GM21528 (cell line): ENCODE data around the gene EFTUD2.

ENCODE experiments used
- ATAC-seq: cut with Tn5 transposase; IDR thresholded peaks from one replicate; pipeline ENCODE4 v1.9.1; 2021; ENCODE audit warnings: mild to moderate bottlenecking, moderate library complexity; ENCODE audit not compliant: unreplicated experiment, low FRiP score

EFTUD2 gene

DNA sequence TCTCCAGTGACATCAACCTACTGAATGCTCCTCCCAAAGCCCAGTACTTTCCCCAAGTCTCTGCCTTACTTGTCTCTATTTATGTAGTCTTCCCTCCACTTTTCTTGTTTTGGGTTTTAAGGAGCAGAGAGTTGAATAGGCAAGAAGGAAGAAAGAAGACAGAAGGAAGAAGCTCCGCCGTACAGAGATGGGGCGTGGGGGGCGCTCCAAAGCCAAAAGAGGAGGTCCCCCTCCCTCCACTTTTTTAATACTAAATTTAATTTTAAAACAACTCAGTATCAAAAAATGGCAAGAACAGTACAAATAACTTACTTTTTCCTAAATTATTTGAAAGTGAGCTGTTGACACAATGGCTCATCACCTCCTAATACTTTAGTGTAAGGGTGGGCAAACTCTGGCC is 4.6 kb downstream of the EFTUD2 start:
- no peak for ATAC-seq

DNA sequence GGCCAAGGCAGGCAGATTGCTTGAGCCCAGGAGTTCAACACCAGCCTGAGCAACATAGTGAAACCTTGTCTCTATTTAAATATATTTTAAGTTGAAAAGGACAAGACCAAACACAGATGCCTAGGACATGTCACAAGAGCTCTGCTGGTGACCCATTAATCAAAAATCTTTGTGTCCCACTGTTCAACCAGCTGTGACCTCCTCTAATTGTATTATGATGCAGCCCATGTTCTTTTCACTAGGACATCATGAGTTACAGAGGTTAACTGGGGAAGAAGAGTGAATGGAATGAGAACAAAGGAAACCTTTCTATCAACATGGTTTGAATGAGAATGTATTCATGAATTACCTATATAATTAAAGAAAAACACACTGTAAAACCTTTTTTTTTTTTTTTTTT is 7.0 kb downstream of the EFTUD2 start:
- ATAC-seq, result no peak

DNA sequence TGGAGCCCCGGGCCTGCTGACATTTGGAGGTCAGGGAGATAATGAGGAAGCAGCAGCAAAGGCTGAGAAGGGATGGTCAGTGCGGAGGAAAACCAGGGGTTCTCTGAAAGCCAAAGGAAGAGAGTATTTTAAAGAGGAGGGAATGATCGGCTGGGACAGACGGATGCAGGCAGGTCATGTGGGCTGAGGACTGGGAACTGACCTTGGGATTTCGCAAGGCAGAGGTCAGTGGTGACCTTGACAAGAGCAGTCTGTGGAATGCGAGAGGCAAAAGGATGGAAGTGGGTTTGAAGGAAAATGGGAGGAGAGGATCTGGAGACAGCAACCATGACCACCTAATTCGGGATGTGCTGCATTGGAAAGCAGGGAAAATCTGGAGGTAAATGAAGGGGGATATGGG is 10.2 kb downstream of the EFTUD2 start:
- no peak for ATAC-seq

DNA sequence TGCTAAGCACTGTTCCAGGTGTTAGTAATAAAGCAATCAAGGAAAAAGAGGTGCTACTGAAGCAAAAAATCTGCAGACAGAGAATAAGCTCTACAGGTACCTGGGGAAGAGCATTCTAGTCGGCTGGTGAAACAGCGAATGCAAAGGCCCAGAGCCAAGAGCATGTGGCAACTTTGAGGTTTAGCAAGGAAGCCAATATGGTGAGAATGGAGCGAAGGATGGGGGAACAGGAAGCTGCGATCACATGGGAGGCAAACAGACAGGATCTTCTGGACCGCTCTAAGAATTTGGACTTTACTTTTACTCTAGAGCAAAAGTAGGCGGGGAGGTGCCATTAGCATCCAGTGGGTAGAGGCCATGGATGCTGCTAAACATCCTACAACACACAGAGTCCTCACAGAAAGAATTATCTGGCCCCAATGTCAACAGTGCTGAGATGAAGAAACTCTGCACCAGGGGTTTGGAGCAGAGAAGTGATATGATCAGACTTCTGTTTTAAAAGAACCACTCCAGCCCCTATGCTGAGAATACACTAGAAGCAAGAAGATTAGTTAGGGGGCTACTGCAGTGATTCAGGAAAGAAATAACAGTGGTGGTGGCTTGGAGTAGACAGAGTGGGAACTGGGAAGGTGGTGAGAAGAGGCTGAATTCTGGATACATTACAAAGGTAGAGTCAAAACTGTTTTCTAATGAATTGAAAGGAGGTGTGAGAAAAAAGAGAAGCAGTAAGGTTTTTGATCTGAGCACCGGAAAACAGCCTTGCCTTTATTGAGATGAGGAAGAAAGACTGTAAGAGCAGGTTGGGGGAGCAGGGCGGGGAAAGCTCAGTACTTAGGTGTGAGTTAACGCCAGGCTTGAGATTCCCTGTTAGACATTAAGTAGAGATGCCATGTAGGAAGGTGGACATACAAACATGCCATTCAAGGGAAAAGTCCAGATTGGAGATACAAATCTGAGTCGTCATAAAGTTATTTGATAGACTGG is 11.0 kb downstream of the EFTUD2 start:
- no peak for ATAC-seq

DNA sequence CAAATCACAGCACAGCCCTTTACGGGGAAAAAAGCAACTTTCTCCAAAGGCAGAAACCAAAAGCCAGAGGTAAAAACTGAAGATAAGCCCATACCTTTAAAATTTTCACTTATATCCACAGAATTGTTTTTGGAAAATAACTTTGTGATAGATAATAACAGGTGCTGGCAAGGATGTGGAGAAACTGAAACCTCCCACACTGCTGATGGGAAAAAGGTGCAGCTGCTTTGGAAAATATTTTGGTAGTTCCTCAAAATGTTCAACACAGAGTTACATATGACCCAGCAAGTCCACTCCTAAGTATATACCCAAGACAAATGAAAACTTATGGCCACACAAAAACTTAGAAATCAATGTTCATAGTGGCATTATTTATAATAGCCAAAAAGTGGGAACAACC is 12.2 kb downstream of the EFTUD2 start:
- no peak for ATAC-seq

DNA sequence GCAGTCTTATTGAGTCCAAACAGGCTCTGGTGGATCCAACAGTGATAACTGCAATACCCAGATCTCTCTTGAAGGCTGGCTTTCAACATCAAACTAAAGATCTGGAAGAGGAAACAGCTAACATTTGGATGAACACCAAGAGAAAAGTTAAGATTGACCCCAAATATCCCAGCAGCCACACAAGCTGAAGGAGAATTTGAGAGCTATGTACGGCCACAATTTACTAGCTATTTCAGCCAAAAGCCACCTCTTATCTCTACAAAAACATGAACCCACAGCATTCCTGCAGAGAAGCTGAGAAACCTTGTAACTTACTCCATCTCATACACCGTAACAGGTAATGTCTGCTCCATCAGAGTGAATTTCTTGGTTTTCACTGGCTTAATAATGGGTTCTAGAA is 14.3 kb downstream of the EFTUD2 start:
- ATAC-seq, result no peak

DNA sequence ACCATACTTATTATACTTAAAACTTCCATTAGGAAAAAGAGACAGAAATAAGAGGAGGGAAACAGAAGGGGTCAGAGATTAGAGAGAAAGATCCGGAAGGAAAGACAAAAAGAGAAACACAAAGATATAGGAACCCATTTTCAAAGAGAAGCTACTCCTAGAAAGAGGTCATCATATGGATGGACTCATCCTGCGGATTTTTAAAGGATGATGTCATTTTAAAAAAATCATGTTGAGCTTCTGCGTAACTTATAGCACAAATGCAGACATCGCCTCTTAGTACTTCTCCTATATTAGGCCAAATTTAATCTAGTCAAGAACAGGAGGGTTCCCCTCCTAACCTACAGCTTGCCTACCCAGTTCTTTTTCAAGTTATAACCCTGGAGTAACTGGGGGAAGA is 18.1 kb downstream of the EFTUD2 start:
- ATAC-seq, result no peak

DNA sequence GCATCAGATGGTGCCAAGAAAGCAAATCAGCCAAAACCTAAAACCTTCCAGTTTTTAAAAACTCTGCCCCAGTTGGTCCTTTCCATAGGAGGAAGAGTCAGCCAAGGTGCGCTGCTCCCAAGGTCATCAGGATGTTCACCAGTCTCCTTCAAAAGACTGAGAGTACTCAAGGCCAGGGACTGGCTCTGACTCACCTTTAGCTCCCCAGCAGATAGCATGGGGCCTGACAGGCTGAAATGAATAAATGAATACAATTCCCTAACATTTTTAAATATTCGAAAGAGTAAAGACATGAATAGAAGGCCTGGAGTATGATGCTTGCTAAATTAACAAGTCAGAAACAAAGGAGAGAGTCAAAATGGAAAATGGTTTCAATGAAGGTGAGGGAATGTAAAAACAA is 19.2 kb downstream of the EFTUD2 start:
- no peak for ATAC-seq

DNA sequence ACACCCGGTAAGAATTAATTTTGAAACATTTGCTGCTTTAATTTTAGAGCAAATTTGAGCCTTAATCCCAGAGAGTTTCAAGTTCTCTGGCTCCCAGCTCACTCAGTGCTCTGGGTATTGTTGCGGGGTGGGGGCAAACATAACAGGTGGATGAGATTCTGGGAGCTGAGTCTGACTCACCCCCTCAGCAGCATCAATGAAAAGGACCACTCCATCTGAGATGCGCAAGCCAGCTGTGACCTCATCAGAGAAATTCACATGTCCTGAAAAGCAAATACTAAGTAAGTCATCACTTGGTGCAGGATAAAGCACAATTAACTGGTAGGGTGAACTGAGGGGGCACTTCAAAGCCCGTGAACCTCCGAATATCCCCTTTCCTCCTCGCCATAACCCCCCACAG is 19.9 kb downstream of the EFTUD2 start:
- no peak for ATAC-seq

DNA sequence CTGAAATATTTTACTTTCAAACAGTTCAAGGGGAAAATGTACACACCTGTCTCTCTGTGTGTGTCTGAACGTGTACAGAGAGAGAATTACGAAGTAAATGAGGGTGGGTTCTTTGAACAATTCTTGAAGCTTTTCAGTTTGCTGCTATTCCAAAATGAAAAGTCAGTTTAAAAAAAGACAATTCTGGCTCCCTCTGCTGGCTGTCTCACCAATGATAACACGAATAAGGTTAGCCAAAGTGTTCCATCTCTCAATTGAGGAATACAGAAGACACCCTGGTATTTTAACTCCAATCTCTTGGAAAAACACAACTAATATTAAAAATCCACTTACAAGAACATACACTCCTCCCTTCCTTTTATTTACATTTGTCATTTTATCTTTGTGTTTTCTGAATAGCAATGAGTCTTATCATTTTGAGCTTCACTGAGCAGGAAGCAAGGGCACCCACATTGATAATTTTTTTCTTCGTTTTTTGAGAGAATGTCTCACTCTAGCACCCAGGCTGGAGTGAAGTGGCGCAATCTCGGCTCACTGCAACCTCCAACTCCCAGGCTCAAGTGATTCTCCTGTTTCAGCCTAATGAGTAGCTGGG is 20.5 kb downstream of the EFTUD2 start:
- ATAC-seq, result no peak

DNA sequence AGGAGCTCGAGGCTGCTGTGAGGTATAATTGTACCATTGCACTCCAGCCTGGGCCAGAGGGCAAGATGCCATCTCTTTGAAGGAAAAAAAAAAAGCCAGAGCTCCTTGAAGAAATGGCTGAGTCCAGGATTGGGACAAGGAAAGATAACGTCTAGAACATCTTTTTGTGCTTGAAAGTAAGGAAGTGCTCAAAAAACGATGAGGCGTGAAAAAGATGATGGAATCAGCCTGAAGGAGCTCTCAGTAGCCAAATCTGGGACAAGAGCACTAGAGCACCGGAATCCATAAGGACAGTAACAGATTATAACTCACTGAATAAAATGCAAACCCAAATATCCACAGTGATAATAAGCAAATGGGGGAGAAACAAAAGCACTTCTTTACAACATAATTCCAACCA is 22.1 kb downstream of the EFTUD2 start:
- ATAC-seq, result no peak

DNA sequence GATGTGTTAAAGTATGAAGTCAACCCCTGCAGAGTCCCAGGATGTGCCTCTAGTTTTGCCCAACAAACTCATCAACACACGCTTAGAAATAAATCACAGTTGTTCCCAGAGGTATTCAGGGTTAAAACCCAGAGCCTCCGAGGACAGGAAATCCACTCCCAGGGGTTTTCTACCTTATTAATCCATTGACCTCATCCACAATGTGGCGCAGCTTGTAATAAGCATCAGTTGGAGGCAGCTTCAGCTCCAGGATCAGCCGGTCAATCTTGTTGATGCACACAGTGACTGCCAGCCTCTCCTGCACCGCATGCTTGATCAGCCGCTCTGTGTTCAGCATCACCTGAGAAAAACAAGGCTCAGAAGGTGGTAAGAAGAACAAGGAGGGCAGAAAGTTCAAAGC is 23.5 kb downstream of the EFTUD2 start:
- ATAC-seq, result no peak

DNA sequence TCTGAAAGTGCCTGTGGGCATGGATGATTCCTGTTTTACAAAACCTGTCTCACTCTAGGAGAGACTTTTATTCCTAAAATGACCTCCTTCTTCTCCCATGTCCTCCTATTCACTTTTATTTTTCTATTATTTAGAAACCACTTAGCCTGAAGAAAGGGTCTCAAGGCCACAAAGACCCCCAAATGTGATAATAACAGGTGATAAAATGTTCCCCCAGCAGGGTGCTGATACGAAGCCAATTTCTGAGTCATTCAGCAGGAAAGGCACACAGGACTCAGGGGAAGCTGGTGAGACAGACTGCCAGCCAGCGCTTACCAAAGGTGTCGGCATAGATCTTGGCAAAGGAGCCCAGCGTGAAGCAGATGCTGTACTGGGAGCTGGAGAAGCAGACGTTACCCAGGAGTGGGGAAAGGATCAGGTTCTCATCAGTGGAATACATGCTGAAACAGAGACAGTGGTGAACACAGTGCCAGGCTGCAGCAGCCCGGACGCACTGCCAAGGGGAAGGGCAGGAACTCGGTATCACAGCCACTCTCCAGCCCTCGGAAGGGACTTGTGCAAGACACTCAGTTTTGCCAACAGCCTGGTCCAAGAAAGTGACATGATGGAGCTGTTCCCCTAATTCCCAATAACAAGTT is 27.0 kb downstream of the EFTUD2 start:
- no peak for ATAC-seq

DNA sequence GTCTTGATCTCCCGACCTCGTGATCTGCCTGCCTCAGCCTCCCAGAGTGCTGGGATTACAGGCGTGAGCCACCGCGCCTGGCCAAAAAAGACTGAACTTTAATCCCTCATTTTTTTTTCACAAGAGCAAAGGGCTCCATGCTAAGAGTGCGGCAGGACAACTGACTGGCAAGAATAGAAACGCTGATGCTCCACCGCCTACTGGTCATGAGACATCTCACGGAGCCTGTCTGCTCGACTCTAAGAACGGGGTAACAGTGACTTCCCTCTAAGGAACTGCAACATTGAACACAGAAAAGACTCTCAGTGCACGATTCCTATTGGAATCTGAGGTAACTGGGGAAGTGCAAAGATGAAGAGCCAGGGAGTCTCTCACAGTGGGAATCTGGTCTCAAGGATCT is 27.7 kb downstream of the EFTUD2 start:
- no peak for ATAC-seq

DNA sequence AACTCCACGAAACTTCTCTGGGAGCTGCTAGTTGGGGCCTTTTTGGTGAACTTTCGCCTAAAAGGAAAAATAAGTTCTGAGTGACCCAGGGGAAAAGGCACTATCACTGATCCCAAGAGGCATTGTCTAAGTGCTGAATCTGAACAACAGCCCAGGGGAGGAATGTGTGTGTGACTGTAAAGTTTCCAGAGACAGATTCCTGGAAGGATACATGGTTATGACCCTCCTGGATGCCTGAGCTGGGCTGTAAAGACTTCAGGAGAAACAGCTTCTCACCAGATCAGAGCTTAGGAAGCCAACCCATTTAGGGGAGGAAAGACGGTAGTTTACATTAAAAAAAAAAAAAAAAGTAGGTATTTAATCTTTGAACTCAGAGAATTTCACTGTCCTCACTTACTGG is 31.4 kb downstream of the EFTUD2 start:
- ATAC-seq, result no peak

DNA sequence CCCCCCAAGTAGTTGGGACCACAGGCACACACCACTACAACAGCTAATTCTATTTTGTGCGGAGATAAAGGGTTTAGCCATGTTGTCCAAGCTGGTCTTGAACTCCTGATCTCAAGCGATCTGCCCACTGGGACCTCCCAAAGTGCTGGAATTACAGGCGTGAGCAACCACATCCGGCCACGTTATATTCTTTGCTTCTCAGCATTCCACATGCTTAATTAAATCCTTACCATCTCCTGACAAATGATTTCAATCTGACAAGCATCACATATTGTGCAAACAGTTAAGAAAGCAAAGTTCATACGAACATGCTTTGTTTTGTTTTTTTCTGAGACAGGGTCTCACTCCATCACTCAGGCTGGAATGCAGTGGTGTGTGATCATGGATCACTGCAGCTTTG is 33.3 kb downstream of the EFTUD2 start:
- no peak for ATAC-seq

DNA sequence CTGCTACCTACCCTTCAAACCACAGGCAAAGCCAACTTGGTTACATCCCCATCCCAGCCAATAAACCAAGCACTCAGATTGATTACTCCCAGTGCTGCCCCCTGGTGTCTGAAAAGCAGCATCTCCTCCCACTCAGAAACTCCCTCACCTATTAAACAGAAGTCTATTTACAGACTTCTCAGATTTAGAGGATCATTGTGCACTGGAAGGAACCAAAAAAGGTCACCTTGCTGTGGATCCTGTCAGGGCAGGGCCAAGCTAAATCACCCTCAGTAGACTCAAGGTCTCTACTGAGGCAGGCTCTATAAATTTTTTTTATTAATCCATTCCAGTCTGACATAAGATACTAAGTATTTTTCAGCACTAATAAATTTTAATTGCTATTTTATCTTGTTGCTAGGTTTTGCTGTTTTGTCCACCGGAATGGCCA is 34.0 kb downstream of the EFTUD2 start:
- ATAC-seq, result no peak

DNA sequence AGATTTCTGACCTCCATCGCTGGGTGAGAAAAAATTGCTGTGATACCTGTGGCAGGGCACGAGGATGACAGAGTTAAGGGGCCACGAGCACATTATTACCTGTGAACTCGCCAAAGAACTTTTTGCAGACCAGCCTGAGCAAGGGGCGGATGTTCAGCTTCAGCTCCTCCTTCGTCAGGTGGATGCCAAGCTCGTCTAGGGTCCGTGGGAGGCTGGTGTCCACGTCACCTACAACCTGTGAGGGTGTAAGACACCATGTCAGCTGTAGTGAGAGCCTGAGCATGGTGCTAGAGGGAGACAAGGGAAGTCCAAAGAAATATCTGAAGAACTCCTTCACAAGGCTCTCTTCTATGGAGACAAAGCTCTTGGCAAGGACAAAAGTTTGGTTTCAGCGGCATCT is 34.4 kb downstream of the EFTUD2 start:
- ATAC-seq, result no peak

DNA sequence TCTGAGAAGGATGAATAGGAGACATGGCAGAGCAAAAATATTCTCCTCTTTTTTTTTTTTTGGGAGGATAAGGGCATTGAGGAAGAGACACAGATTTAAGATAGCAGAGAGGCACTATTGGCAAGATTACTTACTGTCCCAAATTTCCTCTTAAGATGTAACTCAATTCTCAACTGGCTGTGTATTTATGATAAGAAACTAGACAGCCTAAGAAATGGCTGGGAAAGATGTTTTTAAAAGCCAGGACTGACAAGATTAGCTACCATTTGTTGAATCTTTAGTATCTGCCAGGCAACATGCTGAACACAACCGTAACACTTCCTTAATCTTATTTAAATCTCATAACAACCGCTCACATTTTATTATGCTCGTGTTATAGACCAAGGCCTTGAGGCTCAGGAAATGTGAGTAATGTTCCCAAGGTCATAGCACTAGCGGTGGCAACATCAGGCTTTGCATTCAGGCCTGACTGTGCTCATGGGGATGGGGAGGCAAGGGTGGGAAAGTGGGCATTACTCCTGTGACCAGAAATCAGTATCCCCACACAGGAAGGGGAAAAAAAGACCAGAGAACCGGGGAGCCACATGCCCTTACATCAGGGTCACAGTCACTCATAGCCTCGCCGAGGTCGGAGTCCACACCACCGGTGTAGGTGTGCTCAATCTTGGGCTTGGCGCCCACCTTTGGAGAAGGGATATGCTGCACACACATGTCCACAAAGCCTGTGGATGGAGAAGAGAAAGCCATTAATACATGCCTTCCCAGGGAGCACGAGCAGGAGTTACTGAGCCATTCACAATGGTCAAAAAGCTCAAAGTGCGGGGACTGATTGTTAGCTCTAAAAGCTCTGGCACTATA is 36.0 kb downstream of the EFTUD2 start:
- ATAC-seq, result no peak

DNA sequence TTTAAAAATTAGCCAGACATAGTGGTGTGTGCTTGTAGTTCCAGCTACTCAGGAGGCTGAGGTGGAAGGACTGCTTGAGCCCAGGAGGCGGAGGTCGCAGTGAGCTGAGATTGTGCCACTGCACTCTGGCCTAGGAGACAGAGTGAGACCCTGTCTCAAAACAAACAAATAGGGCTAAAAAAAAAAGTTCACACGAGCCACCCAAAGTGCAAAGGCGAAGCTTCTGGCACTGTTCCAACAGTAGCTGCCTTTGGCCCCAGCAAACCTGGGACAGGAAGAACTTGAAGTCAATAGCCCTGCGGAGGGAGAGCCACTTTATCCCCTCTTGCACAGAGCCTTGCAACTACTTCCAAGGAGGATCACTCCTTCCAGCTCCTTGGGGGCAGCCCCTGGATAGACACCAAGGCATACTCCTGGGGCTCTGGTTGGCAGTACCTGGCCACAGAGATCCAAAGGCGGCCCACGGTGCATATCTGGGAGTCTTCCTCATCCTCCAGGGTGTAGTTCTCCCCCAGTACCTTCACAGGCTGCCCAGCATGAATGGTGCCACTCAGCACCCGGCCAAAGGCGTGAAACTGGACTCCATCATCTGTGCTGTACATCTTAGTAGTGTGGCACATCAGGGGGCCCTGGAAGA is 36.8 kb downstream of the EFTUD2 start:
- no peak for ATAC-seq
